M059J (cell line): ENCODE data around the gene ROBO3. TPM values are rescaled to one million over a fixed set of nuclear protein-coding genes. Genes with fewer than 3 reads are reported as not detected.

ENCODE experiments used
- DNase-seq: peaks from one replicate; pipeline ENCODE4 v3.0.0-alpha.2; 2012; ENCODE audit warnings: low read depth
- total RNA-seq: library from RNA; depleted of rRNA; stranded (reverse); fragments of >200 nt; shearing (Covaris generic); gene quantifications from 2 replicates; pipeline ENCODE4 v1.2.3, GENCODE V29; 2014

Gene ROBO3
- total RNA-seq, 1 experiment from 2014 or later, result 7.0 TPM

DNA sequence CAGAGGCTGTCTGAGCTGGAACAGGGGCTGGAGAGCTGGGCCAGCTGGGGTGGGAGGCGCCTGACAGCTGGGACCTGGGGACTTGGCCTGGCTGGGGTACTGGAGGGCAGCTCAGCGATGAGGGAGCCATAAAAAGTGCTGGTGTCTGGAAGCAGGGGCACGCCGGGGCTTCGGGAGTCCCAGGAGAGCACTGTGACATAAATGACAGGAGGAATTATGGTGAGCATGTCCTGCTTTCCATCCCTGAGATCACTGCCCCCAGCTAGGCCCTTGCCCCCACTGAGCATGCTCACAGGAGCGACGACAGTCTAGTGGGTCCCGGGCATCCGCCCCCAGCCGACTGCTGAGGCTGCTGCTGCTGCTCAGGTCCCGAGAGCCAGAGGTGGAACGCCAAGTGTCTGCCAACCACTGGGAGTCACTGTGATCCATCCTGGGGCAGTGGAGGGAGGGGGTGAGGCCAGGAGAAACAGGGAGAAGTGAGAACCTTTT lies 26.2 kb downstream of the ROBO3 start:
- DNase-seq, result no peak

DNA sequence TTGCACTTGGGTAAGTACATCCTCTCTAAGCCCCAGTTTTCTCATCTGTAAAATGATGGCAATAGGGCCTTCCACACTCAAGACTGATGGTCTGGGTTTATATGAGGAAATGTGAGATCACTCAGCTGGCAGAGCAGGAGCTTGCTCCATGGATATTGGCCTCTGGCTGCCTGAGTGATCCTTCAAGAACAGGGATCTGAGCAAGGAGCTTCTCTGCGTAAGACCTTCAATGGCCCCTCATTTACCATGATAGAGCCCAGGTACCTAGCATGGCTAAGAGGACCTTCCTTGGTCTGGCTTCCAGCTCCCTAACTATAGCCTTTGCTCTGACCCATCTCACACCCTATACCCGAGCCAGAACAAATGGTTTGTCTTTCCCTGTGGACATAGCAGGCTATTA lies 26.9 kb downstream of the ROBO3 start:
- DNase-seq, result no peak

DNA sequence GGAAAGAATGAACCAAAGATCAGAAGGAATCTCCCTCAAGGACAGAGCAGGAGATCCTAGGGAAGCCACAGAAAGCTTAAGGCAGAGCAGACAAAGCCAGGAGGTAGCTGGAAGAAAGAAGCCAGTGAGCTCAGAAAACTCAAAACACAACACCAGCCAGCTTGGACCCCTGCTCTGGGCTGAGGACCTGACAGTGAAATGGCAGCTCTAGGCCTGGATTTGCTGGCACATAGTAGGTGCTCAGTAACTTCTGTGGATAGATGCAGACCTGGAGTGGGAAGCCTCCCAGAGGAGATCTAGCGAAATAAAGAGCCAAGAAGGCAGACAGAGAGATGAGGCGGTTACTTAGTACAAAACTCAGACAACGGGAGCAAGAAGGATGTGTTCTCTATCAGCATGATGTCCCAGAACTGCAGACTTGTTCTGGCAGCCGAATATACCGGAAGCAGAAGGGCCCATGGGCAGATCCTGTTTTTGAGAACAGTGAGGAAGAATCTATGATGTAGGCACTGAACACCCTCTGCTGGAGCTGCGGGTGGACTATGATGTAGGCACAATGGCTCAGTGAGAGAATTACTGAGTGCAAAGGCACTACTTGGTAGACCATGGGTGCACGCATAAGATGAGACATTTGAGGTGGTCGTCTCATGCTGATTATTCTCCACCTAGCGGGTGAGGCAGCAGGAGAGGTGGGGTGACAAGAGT lies 27.7 kb downstream of the ROBO3 start:
- no peak for DNase-seq

- no peak for DNase-seq
These were observed 28.7 kb downstream of the ROBO3 start for GRCh38 chr11:124893781-124894401.

- DNase-seq, result peak; percentile 28
These were observed 29.6 kb downstream of the ROBO3 start for GRCh38 chr11:124894606-124895430.

DNA sequence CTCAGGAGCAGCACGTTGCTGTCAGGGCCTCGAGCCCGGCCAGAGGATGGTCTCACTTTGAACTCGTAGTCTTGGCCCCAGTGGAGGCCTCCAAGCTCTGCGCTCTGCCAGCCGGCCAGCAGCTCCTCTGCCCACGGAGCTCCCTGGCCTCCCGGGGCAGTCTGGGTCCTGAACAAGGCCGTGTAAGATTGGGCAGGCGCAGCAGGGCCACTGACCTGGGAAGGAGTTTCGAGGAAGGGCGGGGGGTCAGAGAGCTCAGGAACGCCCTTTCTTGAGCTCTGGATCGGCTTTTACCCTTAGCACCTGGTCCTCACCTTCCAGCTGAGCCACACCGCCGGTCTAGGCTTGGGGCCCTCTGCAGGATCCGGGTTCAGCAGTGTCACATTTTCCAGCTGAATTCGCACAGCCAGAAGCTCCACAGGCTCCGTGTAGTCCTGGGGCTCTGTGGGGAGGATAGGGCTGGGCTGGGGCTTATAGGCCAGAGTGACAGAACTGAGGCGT lies 30.3 kb downstream of the ROBO3 start:
- DNase-seq, result no peak

GRCh38 chr11:124896071-124896750 lies 31.0 kb downstream of the ROBO3 start:
- peak; percentile 88 for DNase-seq

DNA sequence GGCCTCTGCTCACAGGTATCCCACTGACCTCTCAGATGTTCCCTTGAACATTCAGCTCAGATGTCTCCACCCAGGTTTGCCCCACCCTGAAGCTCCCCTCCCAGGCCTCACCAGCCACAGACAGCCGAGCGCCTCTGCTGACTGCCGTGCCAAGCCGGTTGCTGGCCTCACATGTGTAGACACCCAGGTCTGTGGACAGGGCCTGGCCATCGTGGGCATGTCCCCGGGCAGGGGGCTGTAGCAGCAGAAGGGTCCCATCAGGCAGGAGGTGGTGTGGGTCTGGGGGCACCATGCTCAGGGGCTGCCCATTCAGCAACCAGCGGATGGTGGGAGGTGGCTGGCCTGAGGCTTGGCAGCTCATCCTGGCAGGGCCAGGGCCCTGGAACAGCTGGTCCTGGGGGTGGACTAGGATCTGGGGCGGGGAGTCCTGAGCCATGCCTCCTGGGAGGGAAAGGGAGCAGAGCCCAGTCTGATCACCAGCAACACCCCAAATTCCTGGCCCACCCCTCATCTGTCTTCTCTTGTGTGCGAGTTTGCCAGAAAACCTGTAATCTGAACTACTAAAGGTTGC lies 31.7 kb downstream of the ROBO3 start:
- DNase-seq, result peak; percentile 56

- peak; percentile 20 for DNase-seq
These were observed 32.5 kb downstream of the ROBO3 start, which contains the start of gene ROBO4 for GRCh38 chr11:124897674-124898262. Gene ROBO4, minus strand, starts transcription at chr11:124897865. Its CDS starts 70 bp downstream, at chr11:124897795.

DNA sequence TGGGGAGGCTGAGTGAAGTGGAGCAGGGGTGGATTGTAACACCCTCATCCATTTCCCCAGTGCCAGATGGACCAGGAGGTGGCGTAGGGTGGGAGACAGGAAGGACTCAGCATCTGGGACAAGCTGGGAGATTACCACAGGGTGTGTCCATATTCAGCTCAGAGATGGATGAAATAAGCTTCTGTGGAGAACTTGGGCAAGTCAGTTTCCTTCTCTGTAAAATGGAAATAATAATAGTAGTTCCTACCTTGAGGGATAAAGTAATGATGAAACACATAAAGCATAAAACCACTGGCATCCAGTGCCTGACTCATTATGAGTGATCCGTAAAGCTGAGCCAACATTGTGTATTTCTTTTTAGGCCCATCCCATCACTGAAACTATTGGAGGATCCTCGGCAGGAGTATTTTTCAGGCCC lies 33.0 kb downstream of the ROBO3 start:
- peak; percentile 96 for DNase-seq

DNA sequence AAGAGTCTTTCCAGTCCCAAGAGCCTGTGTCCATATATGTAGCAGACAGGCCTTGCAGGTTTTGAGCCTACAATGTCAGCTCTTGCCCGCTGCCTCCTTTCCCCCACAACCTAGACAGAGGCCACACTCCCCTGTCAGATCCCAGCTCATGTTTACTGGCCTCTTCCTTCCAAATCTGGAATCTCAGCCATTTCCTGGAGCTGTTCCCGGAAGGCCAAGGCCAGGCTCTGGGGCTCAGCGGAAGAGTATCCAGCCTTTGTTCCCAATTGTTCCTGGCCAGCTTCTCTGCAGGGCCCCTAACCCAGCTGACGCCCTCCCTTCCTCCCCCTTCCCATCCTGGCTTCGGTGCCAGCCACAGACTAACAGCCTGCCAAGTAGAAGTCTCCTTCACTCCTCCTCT lies 33.5 kb downstream of the ROBO3 start:
- DNase-seq, result no peak

DNA sequence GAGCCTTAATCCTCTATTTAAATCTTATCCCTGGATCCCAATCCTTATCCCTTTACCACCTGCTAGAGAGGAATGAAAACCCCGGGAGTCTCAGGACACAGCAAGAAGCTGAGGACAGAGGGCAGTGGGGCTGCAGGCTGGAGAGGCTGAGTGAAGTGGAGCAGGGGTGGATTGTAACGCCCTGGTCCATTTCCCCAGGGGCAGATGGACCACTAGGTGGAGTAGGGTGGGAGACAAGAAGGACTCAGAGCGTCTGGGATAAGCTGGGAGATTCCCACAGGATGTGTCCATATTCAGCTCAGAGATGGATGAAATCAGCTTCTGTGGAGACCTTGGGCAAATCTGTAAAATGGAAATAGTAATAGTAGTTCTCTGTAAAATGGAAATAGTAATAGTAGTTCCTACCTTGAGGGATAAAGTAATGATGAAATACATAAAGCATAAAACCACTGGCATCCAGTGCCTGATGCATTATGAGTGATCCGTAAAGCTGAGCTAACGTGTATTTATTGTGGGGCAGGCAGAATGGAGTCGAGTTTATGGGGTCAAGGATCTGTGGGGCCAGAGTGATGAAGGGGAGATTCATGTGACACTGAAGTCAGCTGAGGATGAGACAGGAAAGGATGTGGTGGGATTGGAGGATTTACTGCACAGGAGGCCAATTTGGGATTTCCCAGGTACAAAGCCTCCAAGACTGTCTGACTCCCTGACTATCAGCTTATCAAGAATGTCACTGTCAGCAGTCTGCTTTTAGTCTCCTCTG lies 34.3 kb downstream of the ROBO3 start:
- peak; percentile 36 for DNase-seq

- peak; percentile 92 for DNase-seq
These were observed 35.2 kb downstream of the ROBO3 start for GRCh38 chr11:124900464-124900863.

DNA sequence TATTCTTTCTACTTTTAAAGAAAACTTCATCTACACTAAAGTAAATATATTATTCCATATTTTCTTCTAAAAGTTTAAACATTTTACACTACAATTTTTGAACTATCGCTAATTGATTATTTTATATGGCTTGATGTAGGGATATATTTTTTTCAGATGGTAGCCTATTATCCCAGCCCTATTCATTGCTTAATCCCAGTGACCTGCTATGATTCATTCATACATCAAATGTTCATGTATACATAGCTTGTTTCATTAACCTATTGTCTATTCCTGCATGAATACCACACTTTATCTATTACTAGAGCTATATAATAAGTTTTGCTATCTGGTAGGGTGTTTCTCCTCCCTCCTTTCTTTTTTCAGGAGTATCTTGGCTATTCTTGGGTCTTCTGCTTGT lies 37.4 kb downstream of the ROBO3 start:
- no peak for DNase-seq

DNA sequence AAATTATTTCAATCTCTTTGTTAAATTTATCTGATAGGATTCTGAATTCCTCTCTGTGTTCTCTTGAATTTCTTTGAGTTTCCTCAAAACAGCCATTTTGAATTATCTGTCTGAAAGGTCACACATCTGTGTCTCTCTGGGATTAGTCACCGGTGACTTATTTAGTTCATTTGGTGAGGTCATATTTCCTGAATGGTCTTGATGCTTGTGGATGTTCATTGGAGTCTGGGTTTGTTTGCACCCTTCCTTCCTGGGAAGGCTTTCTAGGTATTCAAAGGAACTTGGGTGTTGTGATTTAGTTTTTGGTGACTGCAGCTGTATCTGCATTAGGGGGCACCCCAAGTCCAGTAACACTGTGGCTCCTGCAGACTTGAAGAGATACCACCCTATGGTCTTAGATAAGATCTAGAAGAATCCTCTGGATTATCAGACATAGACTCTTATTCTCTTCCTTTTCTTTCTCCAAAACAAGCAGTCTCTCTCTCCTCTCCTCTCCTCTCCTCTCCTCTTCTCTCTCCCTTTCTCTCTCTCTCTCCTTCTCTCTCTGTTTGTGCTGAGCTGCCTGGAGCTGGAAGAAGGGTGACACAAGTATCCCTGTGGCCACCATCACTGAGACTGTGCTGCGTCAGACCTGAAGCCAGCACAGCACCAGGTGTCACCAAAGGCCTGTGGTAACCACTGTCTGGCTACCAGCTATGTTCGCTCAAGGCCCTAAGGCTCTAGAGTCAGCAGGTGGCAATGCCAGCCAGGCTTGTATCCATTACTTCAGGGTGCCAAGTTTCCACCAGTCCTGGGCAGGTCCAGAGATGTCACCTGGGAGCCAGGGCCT lies 50.5 kb downstream of the ROBO3 start:
- peak; percentile 58 for DNase-seq

DNA sequence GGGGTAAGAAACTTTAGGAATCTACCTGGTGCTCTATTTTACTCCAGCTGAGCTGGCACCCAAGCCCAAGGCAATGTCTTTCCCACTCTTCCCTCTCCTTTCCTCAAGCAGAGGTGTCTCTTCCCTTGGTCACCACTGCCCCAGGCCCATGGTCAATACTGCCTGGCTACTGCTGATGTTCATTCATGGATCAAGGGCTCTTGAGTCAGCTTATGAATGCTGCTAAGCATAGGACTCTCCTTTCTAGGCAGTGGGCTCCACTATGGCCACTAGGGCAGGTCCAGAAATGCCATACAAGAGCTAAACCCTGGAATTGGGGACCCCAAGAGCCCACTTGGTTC lies 51.1 kb downstream of the ROBO3 start:
- DNase-seq, result no peak

GRCh38 chr11:124917115-124917637 lies 51.9 kb downstream of the ROBO3 start:
- DNase-seq, result no peak

DNA sequence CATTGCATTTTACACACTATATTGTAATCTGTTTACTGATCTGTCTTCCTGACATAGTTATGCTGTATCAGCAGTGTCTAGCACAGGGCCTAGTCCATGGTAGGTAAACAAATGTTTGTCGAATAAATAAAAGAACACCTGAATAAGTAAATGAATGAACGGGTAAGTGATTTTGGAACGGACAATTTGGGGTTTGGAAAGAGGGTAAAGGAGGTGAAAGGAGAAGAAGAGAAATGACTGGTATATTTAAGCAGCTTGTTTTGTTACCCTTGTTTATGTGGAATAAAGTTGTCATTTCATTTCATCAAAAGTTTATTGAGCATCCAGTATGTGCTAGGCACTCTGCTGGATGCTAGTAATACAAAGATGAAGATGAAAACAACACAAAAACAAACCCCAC lies 53.7 kb downstream of the ROBO3 start, which contains the start of gene HEPN1:
TSS of gene HEPN1 (plus strand) at position 301 of the 400 bp plus-strand sequence.
- no peak for DNase-seq

DNA sequence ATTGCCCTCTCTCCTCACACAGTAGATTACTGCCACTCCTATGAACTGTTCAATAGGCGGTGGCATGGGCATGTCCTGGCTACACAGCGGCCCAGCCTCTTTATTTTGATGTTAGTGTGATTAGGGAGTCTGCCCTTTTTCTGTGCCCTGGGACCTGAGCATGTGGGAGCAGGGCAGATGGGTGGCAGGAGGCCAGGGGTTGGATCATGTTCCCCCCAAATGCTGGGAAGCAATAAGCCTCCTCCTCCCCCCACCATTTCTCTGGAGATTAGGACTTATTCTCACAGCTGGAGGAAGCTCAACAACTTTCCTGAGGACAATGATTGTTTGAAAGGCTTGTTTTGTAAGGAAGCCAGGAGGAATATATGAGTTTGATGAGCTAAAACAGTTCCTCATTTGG lies 54.7 kb downstream of the ROBO3 start:
- no peak for DNase-seq
